ENCODE results near the gene IGFN1.
"Not testable (repeated sequence)": the region's sequence is repeated elsewhere in the genome, so short reads cannot be mapped to it uniquely, and the experiment has no call there.

Gene IGFN1

GRCh38 chr1:201226178-201226514 lies 35.5 kb downstream of the IGFN1 start:
- no peak for DNase-seq (ENCODE audit: low read depth)
- no peak for TF ChIP-seq MAX (IDR thresholded peaks at IDR 0.05; ENCODE audit: low read depth, low read length)
- TF ChIP-seq CTCF (IDR thresholded peaks at IDR 0.05; ENCODE audit: low read depth, low read length) = no peak

GRCh38 chr1:201226859-201227488 lies 36.4 kb downstream of the IGFN1 start:
- TF ChIP-seq MYC (IDR thresholded peaks at IDR 0.05; ENCODE audit: low read depth, low read length) (no peak), MAX (IDR thresholded peaks at IDR 0.05; ENCODE audit: low read depth, low read length) (no peak), CTCF (IDR thresholded peaks at IDR 0.05; ENCODE audit: low read depth, low read length) (no peak), POLR2A (IDR thresholded peaks at IDR 0.05; ENCODE audit: extremely low read depth, insufficient read length) (no peak)
- H3K4me3 ChIP-seq (ENCODE audit: low read depth, low read length) = no peak overlapping the region
- DNase-seq (ENCODE audit: low read depth) = no peak

More at GRCh38 chr1:201226178-201226514, 35.5 kb downstream of the IGFN1 start:
- H3K4me3 ChIP-seq (ENCODE audit: low read depth, low read length) = no peak overlapping the region

- no peak for TF ChIP-seq CTCF (IDR thresholded peaks at IDR 0.05; ENCODE audit: low read depth, low read length)
- no peak for TF ChIP-seq POLR2A (IDR thresholded peaks at IDR 0.05; ENCODE audit: extremely low read depth, insufficient read length)
- TF ChIP-seq MAX (IDR thresholded peaks at IDR 0.05; ENCODE audit: low read depth, low read length) = no peak
- no peak for TF ChIP-seq MYC (IDR thresholded peaks at IDR 0.05; ENCODE audit: low read depth, low read length)
- H3K4me3 ChIP-seq (ENCODE audit: low read depth, low read length) = no peak overlapping the region
- DNase-seq (ENCODE audit: low read depth) = no peak
Observed at GRCh38 chr1:201228011-201228983, 37.7 kb downstream of the IGFN1 start.

GRCh38 chr1:201229095-201229494 lies 38.5 kb downstream of the IGFN1 start:
- DNase-seq (ENCODE audit: low read depth) = no peak
- no peak overlapping the region for H3K4me3 ChIP-seq (ENCODE audit: low read depth, low read length)
- TF ChIP-seq POLR2A (IDR thresholded peaks at IDR 0.05; ENCODE audit: extremely low read depth, insufficient read length) = no peak

DNA sequence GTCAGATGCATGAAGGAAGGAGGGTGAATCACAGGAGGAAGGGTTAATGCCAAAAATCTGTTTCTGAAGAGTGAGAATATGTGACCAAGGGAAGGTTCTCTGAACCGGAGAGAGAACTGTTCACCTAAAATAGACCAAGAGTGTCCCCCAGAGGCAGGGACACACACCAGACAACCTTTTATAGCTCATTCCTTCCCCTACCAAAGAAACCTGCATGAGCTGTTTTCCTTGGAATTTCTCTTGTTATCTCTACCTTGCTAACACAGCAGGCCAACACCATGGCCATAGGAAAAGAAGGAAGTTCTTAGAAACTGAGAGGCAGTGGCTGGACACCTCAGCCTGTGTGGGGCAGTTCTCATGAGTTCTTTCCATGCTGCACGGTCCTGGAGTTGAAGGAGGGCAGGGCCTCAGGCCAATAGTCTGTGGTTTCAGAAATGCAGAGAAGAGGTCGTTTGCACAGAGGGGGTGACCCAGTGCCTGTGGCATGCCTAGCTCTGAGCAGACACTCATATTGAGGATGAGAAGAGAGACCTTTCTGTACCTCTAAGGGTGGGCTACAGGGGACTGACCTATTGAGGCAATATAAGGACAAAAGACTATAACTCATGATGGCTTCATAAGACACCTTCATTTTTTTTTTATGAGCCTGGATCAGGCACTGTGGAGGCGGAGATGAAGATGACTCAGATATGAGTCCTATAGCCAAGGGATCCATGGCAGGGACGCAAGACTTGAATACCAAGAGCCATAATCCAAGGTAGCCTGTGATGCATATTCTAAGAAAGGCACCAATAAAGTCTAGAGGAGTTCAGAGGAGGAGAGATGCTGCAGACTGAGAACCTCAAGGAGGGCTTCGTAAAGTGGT lies 39.4 kb downstream of the IGFN1 start:
- TF ChIP-seq MAX (IDR thresholded peaks at IDR 0.05; ENCODE audit: low read depth, low read length) (no peak), CTCF (IDR thresholded peaks at IDR 0.05; ENCODE audit: low read depth, low read length) (no peak), MYC (IDR thresholded peaks at IDR 0.05; ENCODE audit: low read depth, low read length) (no peak), POLR2A (IDR thresholded peaks at IDR 0.05; ENCODE audit: extremely low read depth, insufficient read length) (no peak)
- DNase-seq (ENCODE audit: low read depth) = no peak
- no peak overlapping the region for H3K4me3 ChIP-seq (ENCODE audit: low read depth, low read length)

- no peak for DNase-seq (ENCODE audit: low read depth)
- TF ChIP-seq MYC (IDR thresholded peaks at IDR 0.05; ENCODE audit: low read depth, low read length) (no peak), CTCF (IDR thresholded peaks at IDR 0.05; ENCODE audit: low read depth, low read length) (no peak), POLR2A (IDR thresholded peaks at IDR 0.05; ENCODE audit: extremely low read depth, insufficient read length) (no peak), MAX (IDR thresholded peaks at IDR 0.05; ENCODE audit: low read depth, low read length) (no peak)
- H3K4me3 ChIP-seq (ENCODE audit: low read depth, low read length) = no peak overlapping the region
Observed at GRCh38 chr1:201230676-201231075, 40.1 kb downstream of the IGFN1 start.

- DNase-seq (ENCODE audit: low read depth); H3K4me3 ChIP-seq (ENCODE audit: low read depth, low read length): not testable (repeated sequence)
Observed at GRCh38 chr1:201239646-201240045, 49.0 kb downstream of the IGFN1 start.

All from NB4 (cell line).